HepG2 (cell line): ENCODE data around the gene SLC11A1. TPM values are rescaled to one million over a fixed set of nuclear protein-coding genes. Genes with fewer than 3 reads are reported as not detected.

Experiments
- ARID4A ChIP-seq: sonication (generic); formaldehyde crosslinking; IDR thresholded peaks from 2 replicates; pipeline ENCODE4 v1.5.0; 2020; ENCODE audit warnings: mild to moderate bottlenecking, missing genetic modification reagents, borderline replicate concordance
- HNF4A ChIP-seq: sonication (generic); formaldehyde crosslinking; IDR thresholded peaks from 2 replicates; pipeline ENCODE4 v1.4.0; 2020; ENCODE audit warnings: missing genetic modification reagents
- HOXA3 ChIP-seq: sonication (generic); formaldehyde crosslinking; IDR thresholded peaks from 2 replicates; pipeline ENCODE4 v1.5.0; 2020; ENCODE audit warnings: missing genetic modification reagents
- RARA ChIP-seq: IDR thresholded peaks from 2 replicates; pipeline ENCODE4 v1.6.1; 2016; ENCODE audit warnings: missing genetic modification reagents, missing compliant biosample characterization
- RCOR2 ChIP-seq: IDR thresholded peaks from 2 replicates; pipeline ENCODE4 v1.6.1; 2016; ENCODE audit warnings: missing biosample characterization, missing genetic modification reagents
- SNAPC4 ChIP-seq: sonication (generic); formaldehyde crosslinking; IDR thresholded peaks from 2 replicates; pipeline ENCODE4 v1.4.0; 2020; ENCODE audit warnings: mild to moderate bottlenecking, missing genetic modification reagents
- ZBTB3 ChIP-seq: sonication (generic); formaldehyde crosslinking; IDR thresholded peaks from 2 replicates; pipeline ENCODE4 v1.4.0; 2020; ENCODE audit warnings: low read depth, mild to moderate bottlenecking, moderate library complexity, missing genetic modification reagents, borderline replicate concordance
- ZMAT3 ChIP-seq: sonication (generic); formaldehyde crosslinking; conservative IDR thresholded peaks from 2 replicates; pipeline ENCODE4 v1.7.0; 2021; ENCODE audit warnings: missing genetic modification reagents
- ZNF292 ChIP-seq: sonication (generic); formaldehyde crosslinking; IDR thresholded peaks from 2 replicates; pipeline ENCODE4 v1.8.1; 2022; ENCODE audit warnings: mild to moderate bottlenecking, low read depth, missing genetic modification reagents, borderline replicate concordance
- ZNF761 ChIP-seq: sonication (generic); formaldehyde crosslinking; conservative IDR thresholded peaks from 2 replicates; pipeline ENCODE4 v1.4.0; 2020; ENCODE audit warnings: mild to moderate bottlenecking, missing genetic modification reagents
- ZNF816 ChIP-seq: sonication (generic); formaldehyde crosslinking; IDR thresholded peaks from 2 replicates; pipeline ENCODE4 v1.8.0; 2022; ENCODE audit warnings: missing genetic modification reagents, mild to moderate bottlenecking, borderline replicate concordance
- polyA plus RNA-seq, 8 experiments: library from polyadenylated mRNA; depleted of rRNA in 3 of 8; stranded (reverse) in 7 of 8; unstranded in 1 of 8; fragments of >200 nt; fragmentation: Illumina TruSeq in 4 of 8; extraction: Trizol in 4 of 8; gene quantifications; 2 replicates each; pipeline versions ENCODE4 v1.2.1 to v1.2.3, GENCODE V29; 2011 to 2016; ENCODE audit warnings: low read depth in 4 of 8, missing spikeins in 1 of 8, mixed read lengths in 1 of 8; ENCODE audit not compliant: insufficient read depth in 1 of 8
- total RNA-seq, 5 experiments: library from RNA; depleted of rRNA; stranded (reverse); fragments of >200 nt; fragmentation: Illumina TruSeq; extraction: Trizol; gene quantifications; 2 replicates each; pipeline ENCODE4 v1.2.3, GENCODE V29; 2016; ENCODE audit warnings: low read depth in 1 of 5

The SLC11A1 gene
- total and polyA plus RNA-seq, 2 of the 13 experiments (the other 11 are each of a cell fraction or from before 2014, with no cell fraction given), result 0.33 to 2.3 TPM

- TF ChIP-seq ZNF292 (CRISPR knock-in tag) (no peak), ZNF761 (CRISPR knock-in tag) (no peak), ZNF816 (CRISPR knock-in tag) (no peak), ZMAT3 (CRISPR knock-in tag) (no peak; the same call in 1 of the 2 replicates), HNF4A (CRISPR knock-in tag) (0 out of 2 replicates have a peak, but pooled peaks have one; percentile 35), RARA (CRISPR knock-in tag) (peak; percentile 85), HOXA3 (CRISPR knock-in tag) (peak; percentile 70), ZBTB3 (CRISPR knock-in tag) (0 out of 2 replicates have a peak, but pooled peaks have one; percentile 42), SNAPC4 (CRISPR knock-in tag) (no peak), ARID4A (CRISPR knock-in tag) (peak; percentile 57; the same call in 1 of the 2 replicates), RCOR2 (CRISPR knock-in tag) (no peak)
Measured at GRCh38 chr2:218387369-218388194, 5.5 kb downstream of the SLC11A1 start (continued).
